ENCODE measurements around the gene SMAD7.

- TF ChIP-seq GATA2 (IDR thresholded peaks at IDR 0.05; ENCODE audit: low read depth, low read length) (no peak), GATA3 (IDR thresholded peaks at IDR 0.05; ENCODE audit: low read depth, low read length) (no peak)
Observed at GRCh38 chr18:48875314-48875941, 75.3 kb downstream of the SMAD7 start.
